AG09319 (cell line): ENCODE results near the gene PLAC8.
"Not testable (repeated sequence)": the region's sequence is repeated elsewhere in the genome, so short reads cannot be mapped to it uniquely, and the experiment has no call there.

Experiments
- DNase-seq: peaks from one replicate; pipeline ENCODE4 v3.0.0-alpha.2; 2010; ENCODE audit warnings: low read depth; ENCODE audit errors: extremely low read depth
- CTCF ChIP-seq: IDR thresholded peaks from 2 replicates; pipeline ENCODE4 v1.5.1; 2011; ENCODE audit warnings: low read depth, mild to moderate bottlenecking, inconsistent platforms, low read length, moderate library complexity

PLAC8 gene, protein sequence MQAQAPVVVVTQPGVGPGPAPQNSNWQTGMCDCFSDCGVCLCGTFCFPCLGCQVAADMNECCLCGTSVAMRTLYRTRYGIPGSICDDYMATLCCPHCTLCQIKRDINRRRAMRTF

GRCh38 chr4:83114576-83114975, at the start of gene PLAC8:
TSS of gene PLAC8 (minus strand) at chr4:83114729. CDS start at chr4:83107921, 6,808 bp downstream.
- no peak for TF ChIP-seq CTCF
- DNase-seq, result no peak

- no peak for TF ChIP-seq CTCF
- DNase-seq, result no peak
Measured at GRCh38 chr4:83153417-83153816, 38.9 kb upstream of the PLAC8 start.

DNA sequence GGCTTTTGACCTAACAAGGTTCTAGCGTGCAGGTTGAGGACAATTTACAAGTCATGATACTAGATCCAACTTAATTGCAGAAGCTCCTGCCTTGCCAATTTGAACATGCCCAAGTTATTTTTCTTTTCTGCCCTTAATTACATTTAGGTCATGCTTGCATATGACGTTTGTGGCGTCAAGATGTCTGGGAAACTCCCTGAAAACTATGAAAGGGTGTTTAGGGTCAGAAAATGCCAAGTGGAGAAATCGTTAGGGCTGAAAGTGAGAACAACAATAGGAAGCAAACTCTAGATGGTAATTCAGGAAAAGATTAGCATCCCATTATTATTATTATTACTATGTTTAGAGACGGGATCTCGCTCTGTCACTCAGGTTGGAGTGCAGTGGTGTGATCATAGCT, 38.2 kb upstream of the PLAC8 start:
- DNase-seq, result no peak
- TF ChIP-seq CTCF, result no peak

GRCh38 chr4:83151651-83152050, 37.1 kb upstream of the PLAC8 start:
- DNase-seq, result no peak
- TF ChIP-seq CTCF, result no peak

DNA sequence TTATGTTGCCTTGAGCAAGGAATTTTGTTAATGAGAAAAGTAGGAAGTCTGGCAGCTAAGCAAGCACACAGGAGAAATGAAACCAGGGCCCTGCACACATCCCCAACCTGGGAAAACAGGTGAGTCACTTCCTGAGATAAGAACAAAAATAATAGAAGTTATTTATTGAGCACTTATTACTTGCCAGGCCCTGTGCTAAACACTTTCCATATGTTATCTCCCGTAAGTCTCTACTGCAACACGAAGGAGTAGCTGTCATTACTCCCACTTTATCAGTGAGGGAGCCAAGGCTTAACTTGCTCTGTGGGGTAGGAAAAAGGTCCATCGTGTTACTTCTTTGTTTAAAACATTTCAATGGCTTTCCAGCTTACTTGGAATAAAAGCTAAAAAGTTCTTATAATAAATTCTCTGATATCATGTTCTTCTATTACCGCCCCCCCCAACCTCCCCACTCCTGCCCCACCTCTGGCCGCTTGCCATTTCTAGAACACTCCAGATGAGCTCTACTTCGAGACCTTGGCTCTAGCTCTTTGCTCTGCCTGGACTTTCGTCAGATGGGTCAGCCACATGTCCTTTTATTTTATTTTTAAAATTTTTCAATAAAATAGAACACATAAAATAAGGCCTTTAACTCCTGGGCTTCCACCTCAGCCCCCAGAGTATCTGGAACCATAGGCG, 36.3 kb upstream of the PLAC8 start:
- DNase-seq, result no peak
- no peak for TF ChIP-seq CTCF

- DNase-seq, result no peak
- no peak for TF ChIP-seq CTCF
Measured at GRCh38 chr4:83149865-83150652, 35.5 kb upstream of the PLAC8 start.

GRCh38 chr4:83146841-83147240, 32.3 kb upstream of the PLAC8 start:
- TF ChIP-seq CTCF, result no peak
- DNase-seq, result no peak

GRCh38 chr4:83145776-83146175, 31.2 kb upstream of the PLAC8 start:
- not testable (repeated sequence) for DNase-seq
